Neuronal stem cell (in vitro differentiated cells): Measurements from ENCODE around the gene CUL3.

Source experiments
- DNase-seq: peaks from one replicate; pipeline ENCODE4 v3.0.0-alpha.2; 2013; ENCODE audit warnings: low spot score
- H2AFZ ChIP-seq: one replicate; pipeline ENCODE4 v1.6.1; 2013; ENCODE audit warnings: mild to moderate bottlenecking, low read length, inconsistent platforms
- H2AK5ac ChIP-seq: 2 replicates; pipeline ENCODE4 v1.6.1; 2013; ENCODE audit warnings: low read depth, mild to moderate bottlenecking, inconsistent platforms, low read length, moderate library complexity, mixed read lengths
- H2BK120ac ChIP-seq: 2 replicates; pipeline ENCODE4 v1.6.1; 2013; ENCODE audit warnings: low read depth, mild to moderate bottlenecking, inconsistent platforms, low read length, moderate library complexity, mixed read lengths
- H2BK12ac ChIP-seq: one replicate; pipeline ENCODE4 v1.6.1; 2013; ENCODE audit warnings: low read length, inconsistent platforms
- H2BK15ac ChIP-seq: 2 replicates; pipeline ENCODE4 v1.6.1; 2013; ENCODE audit warnings: mild to moderate bottlenecking, low read length, inconsistent platforms, mixed read lengths
- H2BK5ac ChIP-seq: one replicate; pipeline ENCODE4 v1.6.1; 2013; ENCODE audit warnings: inconsistent platforms, mild to moderate bottlenecking, low read length, moderate library complexity
- H3K14ac ChIP-seq: one replicate; pipeline ENCODE4 v1.6.1; 2013; ENCODE audit warnings: low read length, inconsistent platforms
- H3K18ac ChIP-seq: 2 replicates; pipeline ENCODE4 v1.6.1; 2013; ENCODE audit warnings: low read length, inconsistent platforms
- H3K23ac ChIP-seq: 2 replicates; pipeline ENCODE4 v1.6.1; 2013; ENCODE audit warnings: low read depth, mild to moderate bottlenecking, mixed read lengths, low read length, inconsistent platforms; ENCODE audit not compliant: poor library complexity
- H3K27ac ChIP-seq: replicated peaks from 3 replicates; pipeline ENCODE4 v1.5.1; 2013; ENCODE audit warnings: low read length, inconsistent platforms
- H3K27me3 ChIP-seq, 3 experiments: 2 replicates each; pipeline ENCODE4 v1.6.1; 2013; ENCODE audit warnings: low read length in 3 of 3, mild to moderate bottlenecking in 2 of 3, inconsistent platforms in 1 of 3, low read depth in 1 of 3, mixed read lengths in 1 of 3, moderate library complexity in 1 of 3; ENCODE audit not compliant: control insufficient read depth in 3 of 3, insufficient read depth in 3 of 3
- H3K36me3 ChIP-seq, 2 donors: replicated peaks in 1 of 2; 2 replicates each; pipeline ENCODE4 v1.6.1; 2013; ENCODE audit warnings: low read length in 2 of 2; ENCODE audit not compliant: control insufficient read depth in 2 of 2, insufficient read depth in 2 of 2
- H3K4ac ChIP-seq: 2 replicates; pipeline ENCODE4 v1.6.1; 2013; ENCODE audit warnings: inconsistent platforms, mild to moderate bottlenecking, low read length, moderate library complexity
- H3K4me1 ChIP-seq, 2 donors: 1 replicate in 1 of 2; 2 replicates in 1 of 2; pipeline ENCODE4 v1.6.1; 2013; ENCODE audit warnings: low read length in 2 of 2, low read depth in 1 of 2; ENCODE audit not compliant: control insufficient read depth in 2 of 2, insufficient read depth in 1 of 2
- H3K4me2 ChIP-seq: one replicate; pipeline ENCODE4 v1.6.1; 2013; ENCODE audit warnings: mild to moderate bottlenecking, low read length, inconsistent platforms; ENCODE audit not compliant: insufficient read depth, poor library complexity, severe bottlenecking
- H3K4me3 ChIP-seq, 2 donors: 2 replicates each; pipeline ENCODE4 v1.5.1; 2013; ENCODE audit warnings: low read length in 2 of 2, mild to moderate bottlenecking in 2 of 2, inconsistent platforms in 1 of 2, moderate library complexity in 1 of 2
- H3K79me1 ChIP-seq: one replicate; pipeline ENCODE4 v1.6.1; 2013; ENCODE audit warnings: low read depth, mild to moderate bottlenecking, inconsistent platforms, low read length, moderate library complexity
- H3K9ac ChIP-seq: one replicate; pipeline ENCODE4 v1.6.1; 2013; ENCODE audit warnings: mild to moderate bottlenecking, low read depth, low read length, inconsistent platforms; ENCODE audit not compliant: poor library complexity
- H3K9me3 ChIP-seq, 2 donors: replicated peaks in 1 of 2; 2 replicates each; pipeline versions ENCODE3 to v1.6.1; 2013; ENCODE audit warnings: low read length in 2 of 2, mild to moderate bottlenecking in 2 of 2, inconsistent platforms in 1 of 2, low read depth in 1 of 2, mixed read lengths in 1 of 2, moderate library complexity in 1 of 2; ENCODE audit not compliant: control insufficient read depth in 2 of 2, insufficient read depth in 1 of 2
- H4K8ac ChIP-seq: one replicate; pipeline ENCODE4 v1.6.1; 2013; ENCODE audit warnings: low read depth, mild to moderate bottlenecking, inconsistent platforms, low read length, moderate library complexity
- H4K91ac ChIP-seq: one replicate; pipeline ENCODE4 v1.6.1; 2013; ENCODE audit warnings: low read length, low read depth, mild to moderate bottlenecking, inconsistent platforms; ENCODE audit not compliant: poor library complexity
- WGBS, 2 donors: extraction: QIAGEN DNeasy Blood & Tissue Kit; methylation state at CpG; one replicate each; pipeline ENCODE4 v1.1.7; 2013; ENCODE audit warnings: missing lambda C conversion rate in 2 of 2, mixed read lengths in 1 of 2; ENCODE audit not compliant: insufficient read length in 2 of 2, insufficient replicate concordance in 1 of 2; ENCODE audit errors: extremely low coverage in 2 of 2; 5-methylcytosine and 5-hydroxymethylcytosine counted together

Gene CUL3

DNA sequence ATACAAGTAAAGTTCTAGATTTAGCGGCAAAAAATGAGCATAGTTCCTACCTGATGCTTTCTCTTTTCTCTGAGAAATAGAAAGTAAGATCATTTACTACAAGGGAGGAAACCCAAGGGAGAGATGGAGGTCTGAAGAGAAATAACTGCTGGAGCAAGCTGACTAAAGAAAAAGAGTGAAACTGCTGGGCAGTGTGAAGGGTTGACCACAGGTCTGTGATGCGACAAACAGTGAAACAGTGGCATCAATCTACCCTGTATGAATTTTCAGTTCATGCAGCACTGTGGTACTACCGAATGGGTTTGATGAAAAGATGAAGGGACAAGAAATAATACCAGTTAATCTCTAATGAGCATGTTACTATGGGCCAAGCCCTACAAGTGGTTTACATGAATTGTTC is 52.2 kb downstream of the CUL3 start:
- Histone ChIP-seq H2BK120ac (no peak overlapping the region), H3K4me3 (no peak overlapping the region), H3K4me1 (peaks cover 0 to 5% of the 10 kb centered on the region in 2 donors), H2BK12ac (no peak overlapping the region), H2BK15ac (no peak overlapping the region), H3K36me3 (peaks cover 0 to 65% of the 10 kb centered on the region in 2 donors), H2AFZ (no peak overlapping the region), H2BK5ac (no peak overlapping the region), H4K91ac (no peak overlapping the region), H3K23ac (no peak overlapping the region), H3K9me3 (no peaks in the 10 kb centered on the region), H2AK5ac (no peak overlapping the region), H3K79me1 (peaks cover 7% of the 10 kb centered on the region), H3K27me3 (no peaks in the 10 kb centered on the region), H3K27ac (no peak overlapping the region), H4K8ac (no peak overlapping the region), H3K9ac (no peak overlapping the region), H3K4me2 (no peak overlapping the region), H3K18ac (no peak overlapping the region), H3K4ac (no peak overlapping the region), H3K14ac (no peak overlapping the region)
- DNase-seq: no peak
- no CpG with 5 or more reads among the region's 3 CpGs for WGBS, 2 donors

GRCh38 chr2:224532441-224532840 is 52.7 kb downstream of the CUL3 start:
- peaks cover 0 to 70% of the 10 kb centered on the region in 2 donors for H3K36me3 ChIP-seq
- no CpG with 5 or more reads among the region's 1 CpG for WGBS, 2 donors
- no peak overlapping the region for H4K8ac ChIP-seq

DNA sequence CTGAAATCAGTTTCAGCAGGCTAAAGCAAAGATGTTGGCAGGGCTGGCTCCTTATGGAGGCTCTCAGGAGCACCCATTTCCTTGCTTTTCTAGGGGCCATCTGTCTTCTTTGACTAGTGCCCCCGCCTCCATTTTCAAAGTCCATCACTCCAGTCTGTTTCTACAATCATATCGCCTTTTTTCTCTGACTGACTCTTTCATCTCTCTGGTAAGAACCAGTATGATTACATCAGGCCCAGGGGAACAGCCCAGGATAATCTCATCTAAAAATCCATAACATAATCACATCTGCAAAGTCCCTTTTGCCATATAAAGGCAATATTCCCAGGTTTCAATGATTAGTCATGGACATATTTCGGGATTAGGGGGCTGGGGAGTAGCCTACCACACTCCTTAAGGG is 57.0 kb downstream of the CUL3 start:
- H3K27me3 ChIP-seq: no peaks in the 10 kb centered on the region
- no peak overlapping the region for H3K27ac ChIP-seq
- no peak overlapping the region for H3K9ac ChIP-seq
- no peak overlapping the region for H3K23ac ChIP-seq
- H3K4me3 ChIP-seq: no peak overlapping the region
- no peak overlapping the region for H3K18ac ChIP-seq
- no peak overlapping the region for H4K91ac ChIP-seq
- peaks cover 4% of the 10 kb centered on the region for H3K79me1 ChIP-seq
- no CpG with 5 or more reads among the region's 3 CpGs for whole genome bisulfite sequencing, 2 donors
- no peak overlapping the region for H3K4ac ChIP-seq
- H3K36me3 ChIP-seq: peaks cover 0 to 60% of the 10 kb centered on the region in 2 donors
- no peak overlapping the region for H2BK12ac ChIP-seq
- no peak overlapping the region for H3K14ac ChIP-seq
- no peak overlapping the region for H2BK120ac ChIP-seq
- no peak overlapping the region for H2BK5ac ChIP-seq
- H2BK15ac ChIP-seq: no peak overlapping the region
- no peaks in the 10 kb centered on the region for H3K9me3 ChIP-seq
- no peak overlapping the region for H2AFZ ChIP-seq
- no peak overlapping the region for H2AK5ac ChIP-seq
- H3K4me1 ChIP-seq: peaks cover 0 to 4% of the 10 kb centered on the region in 2 donors
- H4K8ac ChIP-seq: no peak overlapping the region
- no peak for DNase-seq
- no peak overlapping the region for H3K4me2 ChIP-seq

More at GRCh38 chr2:224532441-224532840, 52.7 kb downstream of the CUL3 start:
- Histone ChIP-seq H2AFZ (no peak overlapping the region), H2BK15ac (no peak overlapping the region), H3K4me3 (no peak overlapping the region), H3K23ac (no peak overlapping the region), H3K4ac (no peak overlapping the region), H4K91ac (no peak overlapping the region), H3K79me1 (peaks cover 7% of the 10 kb centered on the region), H2BK12ac (no peak overlapping the region), H3K14ac (no peak overlapping the region), H3K18ac (no peak overlapping the region), H3K9me3 (no peaks in the 10 kb centered on the region), H3K4me2 (no peak overlapping the region), H3K4me1 (peaks cover 0 to 5% of the 10 kb centered on the region in 2 donors), H3K27ac (no peak overlapping the region), H3K9ac (no peak overlapping the region), H2BK5ac (no peak overlapping the region), H3K27me3 (no peaks in the 10 kb centered on the region), H2BK120ac (no peak overlapping the region), H2AK5ac (no peak overlapping the region)
- DNase-seq: no peak

DNA sequence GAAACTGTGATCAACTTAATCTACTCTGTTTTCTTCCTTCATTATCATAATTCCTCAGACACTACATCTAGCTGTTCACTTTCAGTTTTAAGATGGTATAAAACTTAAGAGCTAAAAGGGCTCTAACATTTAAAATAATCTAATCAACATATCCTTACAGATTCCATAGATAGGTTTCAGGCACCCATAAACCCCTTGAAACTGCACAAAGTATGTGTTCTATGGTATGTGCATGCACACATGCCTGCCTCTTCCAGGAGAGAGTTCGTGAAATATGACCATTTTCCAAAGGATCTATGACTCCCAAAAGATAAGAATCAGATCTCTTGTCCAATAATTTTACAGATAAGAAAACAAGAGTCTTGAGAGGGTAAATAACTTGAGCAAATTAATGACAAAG is 59.4 kb downstream of the CUL3 start:
- Histone ChIP-seq H3K27me3 (no peaks in the 10 kb centered on the region), H2BK15ac (no peak overlapping the region), H2BK12ac (no peak overlapping the region), H2AK5ac (no peak overlapping the region), H3K9me3 (no peaks in the 10 kb centered on the region), H3K18ac (no peak overlapping the region), H3K4ac (no peak overlapping the region), H3K4me1 (no peaks in the 10 kb centered on the region), H3K36me3 (peaks cover 0 to 39% of the 10 kb centered on the region in 2 donors), H3K4me2 (no peak overlapping the region), H4K8ac (no peak overlapping the region), H3K14ac (no peak overlapping the region), H2AFZ (no peak overlapping the region), H4K91ac (no peak overlapping the region), H3K27ac (no peak overlapping the region), H3K4me3 (no peak overlapping the region), H2BK120ac (no peak overlapping the region), H3K9ac (no peak overlapping the region), H2BK5ac (no peak overlapping the region), H3K79me1 (peaks cover 4% of the 10 kb centered on the region), H3K23ac (no peak overlapping the region)
- WGBS, 2 donors: no CpG with 5 or more reads among the region's 1 CpG
- DNase-seq: no peak
